OCI-LY3 (cell line): ENCODE data around the gene SH3TC2.

Experiments used
- H2AFZ ChIP-seq: fragments of 200-600, 300-600 bp; shearing (Covaris generic); 2 replicates; pipeline ENCODE4 v1.6.0; 2014; ENCODE audit warnings: antibody characterized with exemption, low read depth, low read length
- H3K27ac ChIP-seq: fragments of 200-600, 300-600 bp; sonication (generic); 2 replicates; pipeline ENCODE4 v1.5.1; 2014; ENCODE audit warnings: mild to moderate bottlenecking, low read length, moderate library complexity, mixed read lengths
- H3K27me3 ChIP-seq: fragments of 200-600, 300-600 bp; sonication (generic); 2 replicates; pipeline ENCODE4 v1.6.1; 2014; ENCODE audit warnings: low read depth, low read length, mixed read lengths
- H3K36me3 ChIP-seq: fragments of 200-600, 300-600 bp; sonication (generic); replicated peaks from 2 replicates; pipeline ENCODE3; 2014; ENCODE audit warnings: low read depth, low read length, mixed read lengths
- H3K4me1 ChIP-seq: fragments of 300-600, 200-600 bp; sonication (generic); 2 replicates; pipeline ENCODE4 v1.6.1; 2014; ENCODE audit warnings: low read length, mixed read lengths
- H3K4me2 ChIP-seq: fragments of 200-600, 300-600 bp; sonication (generic); 2 replicates; pipeline ENCODE4 v1.6.1; 2014; ENCODE audit warnings: low read length, mixed read lengths
- H3K4me3 ChIP-seq: fragments of 300-600, 200-600 bp; sonication (generic); 2 replicates; pipeline ENCODE4 v1.5.1; 2014; ENCODE audit warnings: antibody characterized with exemption, mild to moderate bottlenecking, low read length, moderate library complexity
- H3K79me2 ChIP-seq: fragments of 300-600, 200-600 bp; shearing (Covaris generic); 2 replicates; pipeline ENCODE4 v1.6.1; 2014; ENCODE audit warnings: mild to moderate bottlenecking, low read length, mixed read lengths
- H3K9ac ChIP-seq: fragments of 300-600, 200-600 bp; shearing (Covaris generic); 2 replicates; pipeline ENCODE4 v1.6.0; 2014; ENCODE audit warnings: mild to moderate bottlenecking, low read length, moderate library complexity
- H3K9me3 ChIP-seq: fragments of 200-600, 300-600 bp; shearing (Covaris generic); 2 replicates; pipeline ENCODE4 v1.6.1; 2014; ENCODE audit warnings: low read length, mixed read lengths; ENCODE audit not compliant: insufficient read depth
- H4K20me1 ChIP-seq: fragments of 200-600, 300-600 bp; sonication (generic); 2 replicates; pipeline ENCODE4 v1.6.1; 2016; ENCODE audit warnings: low read length, mixed read lengths; ENCODE audit not compliant: insufficient read depth
- EZH2phosphoT487 ChIP-seq: fragments of 200-600 bp; shearing (Covaris generic); IDR thresholded peaks from 2 replicates; pipeline ENCODE4 v1.6.1; 2018; ENCODE audit warnings: antibody characterized with exemption, mixed run types, low read depth
- TF ChIP-seq, protein P1 (sequence below): fragments of 200-600, 300-600 bp; sonication (generic); IDR thresholded peaks from 2 replicates; pipeline ENCODE4 v1.5.1; 2014; ENCODE audit warnings: antibody characterized with exemption, low read length, low read depth

Gene SH3TC2

DNA sequence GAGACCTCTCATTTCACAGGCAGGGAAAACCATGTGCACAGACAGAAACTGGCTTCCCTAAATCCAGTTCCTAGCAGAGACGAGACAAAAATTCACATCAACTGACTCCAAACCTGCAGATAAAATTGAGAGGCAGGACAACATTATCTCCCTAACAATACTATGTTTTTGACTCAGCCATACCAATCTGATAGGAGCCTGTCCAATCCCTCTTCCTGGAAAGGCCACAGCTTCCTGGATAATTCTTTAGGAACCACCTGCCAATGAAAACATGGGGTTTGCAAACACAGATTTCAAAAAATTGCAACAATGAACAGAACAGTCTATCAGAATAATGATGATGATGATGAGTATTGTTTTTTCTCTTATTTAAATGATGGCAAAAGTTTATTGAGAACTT, 22.4 kb downstream of the SH3TC2 start:
- H3K27me3 ChIP-seq, result no peaks in the 10 kb centered on the region; the same call in 1 of the 2 replicates
- no peak overlapping the region for H3K9ac ChIP-seq
- no peaks in the 10 kb centered on the region for H3K36me3 ChIP-seq
- H4K20me1 ChIP-seq, result no peaks in the 10 kb centered on the region
- no peaks in the 10 kb centered on the region for H3K79me2 ChIP-seq
- no peak overlapping the region for H3K4me2 ChIP-seq
- H3K4me1 ChIP-seq, result no peaks in the 10 kb centered on the region
- no peak overlapping the region for H2AFZ ChIP-seq
- no peak overlapping the region for H3K4me3 ChIP-seq
- no peaks in the 10 kb centered on the region for H3K9me3 ChIP-seq
- no peak overlapping the region for H3K27ac ChIP-seq
- TF ChIP-seq, protein P1, sequence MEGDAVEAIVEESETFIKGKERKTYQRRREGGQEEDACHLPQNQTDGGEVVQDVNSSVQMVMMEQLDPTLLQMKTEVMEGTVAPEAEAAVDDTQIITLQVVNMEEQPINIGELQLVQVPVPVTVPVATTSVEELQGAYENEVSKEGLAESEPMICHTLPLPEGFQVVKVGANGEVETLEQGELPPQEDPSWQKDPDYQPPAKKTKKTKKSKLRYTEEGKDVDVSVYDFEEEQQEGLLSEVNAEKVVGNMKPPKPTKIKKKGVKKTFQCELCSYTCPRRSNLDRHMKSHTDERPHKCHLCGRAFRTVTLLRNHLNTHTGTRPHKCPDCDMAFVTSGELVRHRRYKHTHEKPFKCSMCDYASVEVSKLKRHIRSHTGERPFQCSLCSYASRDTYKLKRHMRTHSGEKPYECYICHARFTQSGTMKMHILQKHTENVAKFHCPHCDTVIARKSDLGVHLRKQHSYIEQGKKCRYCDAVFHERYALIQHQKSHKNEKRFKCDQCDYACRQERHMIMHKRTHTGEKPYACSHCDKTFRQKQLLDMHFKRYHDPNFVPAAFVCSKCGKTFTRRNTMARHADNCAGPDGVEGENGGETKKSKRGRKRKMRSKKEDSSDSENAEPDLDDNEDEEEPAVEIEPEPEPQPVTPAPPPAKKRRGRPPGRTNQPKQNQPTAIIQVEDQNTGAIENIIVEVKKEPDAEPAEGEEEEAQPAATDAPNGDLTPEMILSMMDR, result no peak
- TF ChIP-seq EZH2phosphoT487, result no peak

DNA sequence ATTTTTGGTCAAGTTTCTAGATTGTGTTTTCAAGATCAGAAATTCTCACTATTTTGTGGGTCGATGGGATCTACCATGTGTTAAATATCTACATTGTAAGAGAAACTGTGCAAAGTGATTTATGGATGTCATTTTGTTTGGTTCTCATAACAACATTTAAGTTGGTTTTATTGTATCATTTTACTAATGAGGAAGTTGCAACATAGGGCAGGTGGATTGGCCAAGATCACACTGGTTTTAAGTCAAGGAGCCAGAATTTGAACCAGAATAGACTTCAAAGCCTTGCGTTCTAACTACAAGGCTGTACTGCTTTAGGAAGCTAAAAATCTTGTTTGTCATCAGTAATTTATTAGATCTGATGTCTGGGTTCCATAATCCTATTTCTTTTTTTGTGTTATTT, 23.4 kb downstream of the SH3TC2 start:
- no peaks in the 10 kb centered on the region for H3K4me1 ChIP-seq
- no peaks in the 10 kb centered on the region for H3K9me3 ChIP-seq
- H3K4me2 ChIP-seq, result no peak overlapping the region
- no peak overlapping the region for H3K4me3 ChIP-seq
- H3K27me3 ChIP-seq, result no peaks in the 10 kb centered on the region; the same call in 1 of the 2 replicates
- TF ChIP-seq, protein P1, result no peak
- TF ChIP-seq EZH2phosphoT487, result no peak
- H3K9ac ChIP-seq, result no peak overlapping the region
- H4K20me1 ChIP-seq, result no peaks in the 10 kb centered on the region
- no peaks in the 10 kb centered on the region for H3K36me3 ChIP-seq
- no peak overlapping the region for H2AFZ ChIP-seq
- no peak overlapping the region for H3K27ac ChIP-seq
- H3K79me2 ChIP-seq, result no peaks in the 10 kb centered on the region

DNA sequence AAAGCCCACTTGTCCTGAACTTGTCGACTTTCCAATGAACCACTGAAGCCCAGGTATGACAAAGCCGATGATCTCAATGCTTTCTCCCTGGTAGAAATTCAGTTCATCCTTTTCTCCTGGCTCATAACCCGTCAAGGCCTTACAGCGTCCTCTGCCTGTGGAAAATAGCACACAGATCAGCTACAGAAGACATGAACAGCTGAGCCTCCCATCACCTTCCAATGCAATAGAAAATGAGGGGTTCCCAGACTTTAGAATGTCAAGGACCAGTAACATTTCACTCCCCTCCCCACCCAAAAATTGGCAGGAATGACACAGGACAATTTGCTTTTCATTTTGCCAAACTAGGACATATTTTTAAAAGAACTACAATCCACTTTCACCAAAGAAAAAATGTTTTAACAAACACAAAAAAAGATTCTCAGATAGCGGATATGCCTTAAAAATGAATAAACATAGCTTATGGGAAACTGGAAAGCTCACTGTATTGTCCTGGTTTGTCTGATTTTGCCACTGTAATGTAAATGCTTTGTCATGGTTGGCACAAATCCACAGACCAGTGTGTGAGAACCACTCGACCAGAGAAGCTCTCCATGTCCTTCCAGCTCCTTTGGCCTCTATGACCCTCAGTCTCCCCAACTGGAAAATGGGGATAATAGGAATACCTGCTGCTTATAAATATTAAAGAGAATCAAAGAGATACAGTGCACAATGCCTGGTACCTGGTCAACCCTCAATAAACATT, 24.4 kb downstream of the SH3TC2 start:
- Histone ChIP-seq H3K9ac (no peak overlapping the region), H3K4me1 (no peaks in the 10 kb centered on the region), H2AFZ (no peak overlapping the region), H4K20me1 (no peaks in the 10 kb centered on the region), H3K36me3 (no peaks in the 10 kb centered on the region), H3K9me3 (no peaks in the 10 kb centered on the region), H3K4me3 (no peak overlapping the region), H3K27me3 (no peaks in the 10 kb centered on the region), H3K79me2 (no peaks in the 10 kb centered on the region), H3K27ac (no peak overlapping the region), H3K4me2 (no peak overlapping the region)
- no peak for TF ChIP-seq EZH2phosphoT487
- TF ChIP-seq, protein P1, result no peak

DNA sequence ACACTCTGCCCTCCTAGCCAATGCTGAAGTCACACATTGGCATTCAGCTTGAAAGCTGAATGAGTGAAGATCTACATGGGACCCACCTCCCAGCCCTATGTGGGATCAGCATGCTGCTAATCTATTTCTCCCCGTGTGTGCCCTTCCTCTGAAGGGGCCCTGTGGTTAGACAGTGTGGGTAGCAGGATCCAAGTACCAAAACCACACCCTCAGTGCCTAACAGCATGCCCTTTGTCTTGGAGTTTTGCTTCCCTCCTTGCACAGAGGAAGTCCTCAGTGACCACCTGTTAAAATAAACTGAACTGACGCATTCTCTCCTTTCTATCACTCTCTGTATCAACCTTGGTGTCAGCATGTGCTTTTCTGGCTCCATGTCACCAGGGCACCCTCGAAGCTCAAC, 25.0 kb downstream of the SH3TC2 start:
- no peaks in the 10 kb centered on the region for H3K36me3 ChIP-seq
- no peaks in the 10 kb centered on the region for H3K79me2 ChIP-seq
- H3K9ac ChIP-seq, result no peak overlapping the region
- H2AFZ ChIP-seq, result no peak overlapping the region
- no peaks in the 10 kb centered on the region for H3K4me1 ChIP-seq
- H3K27me3 ChIP-seq, result no peaks in the 10 kb centered on the region
- no peak overlapping the region for H3K4me2 ChIP-seq
- H4K20me1 ChIP-seq, result no peaks in the 10 kb centered on the region
- no peak for TF ChIP-seq EZH2phosphoT487
- TF ChIP-seq, protein P1, result no peak
- H3K27ac ChIP-seq, result no peak overlapping the region
- no peaks in the 10 kb centered on the region for H3K9me3 ChIP-seq
- H3K4me3 ChIP-seq, result no peak overlapping the region
